Measurements from ENCODE around the gene CA7.

The CA7 gene

DNA sequence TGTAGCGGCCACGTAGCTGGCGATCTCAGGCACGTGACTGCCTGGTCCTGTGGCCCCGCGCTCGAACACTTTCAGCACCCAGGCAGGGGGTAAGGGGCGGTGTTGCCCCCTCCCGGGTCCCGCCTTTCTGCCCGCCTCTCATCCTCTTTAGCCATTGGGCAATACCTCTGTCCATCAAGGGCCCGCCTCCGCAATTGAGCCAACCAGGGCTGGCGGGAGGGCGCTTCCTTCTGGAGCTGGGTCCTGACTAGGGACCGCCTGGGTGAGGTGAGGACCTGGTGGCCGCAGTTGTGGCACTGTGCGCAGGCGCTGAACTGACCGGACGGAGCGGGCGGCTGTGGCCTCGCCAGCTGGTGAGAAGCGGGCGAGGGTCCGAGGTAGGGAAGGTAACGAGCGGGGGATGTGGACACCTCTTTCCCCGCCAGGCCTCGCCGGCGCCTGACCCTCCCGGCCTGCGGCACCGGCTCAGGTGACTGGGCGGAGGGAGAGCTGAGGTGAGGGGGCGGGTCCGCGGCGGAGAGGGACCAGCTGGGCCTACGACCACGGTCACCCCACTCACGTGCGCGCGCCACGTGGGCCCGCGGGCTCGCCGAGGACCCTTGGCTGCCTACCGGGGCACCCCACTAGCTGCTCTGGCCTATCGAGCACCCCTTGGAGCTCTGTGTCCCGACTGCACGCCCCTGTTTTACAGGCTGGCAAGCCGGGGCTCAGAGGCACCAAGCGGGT lies 36.2 kb downstream of the CA7 start, which contains the start of gene PDP2:
Gene PDP2, plus strand, starts transcription at position 228 of the 726 bp plus-strand sequence. CDS start 3,770 bp downstream, outside the sequence.
- TF ChIP-seq, protein P1, sequence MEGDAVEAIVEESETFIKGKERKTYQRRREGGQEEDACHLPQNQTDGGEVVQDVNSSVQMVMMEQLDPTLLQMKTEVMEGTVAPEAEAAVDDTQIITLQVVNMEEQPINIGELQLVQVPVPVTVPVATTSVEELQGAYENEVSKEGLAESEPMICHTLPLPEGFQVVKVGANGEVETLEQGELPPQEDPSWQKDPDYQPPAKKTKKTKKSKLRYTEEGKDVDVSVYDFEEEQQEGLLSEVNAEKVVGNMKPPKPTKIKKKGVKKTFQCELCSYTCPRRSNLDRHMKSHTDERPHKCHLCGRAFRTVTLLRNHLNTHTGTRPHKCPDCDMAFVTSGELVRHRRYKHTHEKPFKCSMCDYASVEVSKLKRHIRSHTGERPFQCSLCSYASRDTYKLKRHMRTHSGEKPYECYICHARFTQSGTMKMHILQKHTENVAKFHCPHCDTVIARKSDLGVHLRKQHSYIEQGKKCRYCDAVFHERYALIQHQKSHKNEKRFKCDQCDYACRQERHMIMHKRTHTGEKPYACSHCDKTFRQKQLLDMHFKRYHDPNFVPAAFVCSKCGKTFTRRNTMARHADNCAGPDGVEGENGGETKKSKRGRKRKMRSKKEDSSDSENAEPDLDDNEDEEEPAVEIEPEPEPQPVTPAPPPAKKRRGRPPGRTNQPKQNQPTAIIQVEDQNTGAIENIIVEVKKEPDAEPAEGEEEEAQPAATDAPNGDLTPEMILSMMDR (IDR thresholded peaks at IDR 0.05; ENCODE audit: insufficient read depth, low read depth, low read length, missing control alignments): no peak
- peak within 1 kb of the TSS; percentile 88 for H3K4me3 ChIP-seq (ENCODE audit: low read length)

DNA sequence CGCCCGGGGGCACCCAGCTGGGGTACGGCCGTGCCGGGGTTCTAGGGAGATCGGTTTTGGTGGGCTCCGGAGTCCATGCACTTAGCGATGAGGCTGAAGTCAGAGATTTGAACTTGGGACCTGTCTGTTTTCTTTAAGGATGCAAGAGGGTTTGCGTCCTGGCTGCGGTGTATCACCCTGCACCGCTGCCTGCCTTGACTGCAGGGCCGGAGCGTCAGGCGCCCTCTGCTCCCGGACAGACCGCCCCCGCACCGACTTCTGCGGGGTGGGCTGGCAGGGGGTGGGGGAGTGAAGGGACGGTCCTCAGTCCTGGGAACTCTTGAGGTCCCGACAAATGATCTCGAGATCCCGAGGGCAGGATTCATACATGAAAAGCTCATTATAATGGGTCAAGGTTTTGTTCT lies 36.8 kb downstream of the CA7 start:
- DNase-seq (ENCODE audit: low read depth): no peak
- TF ChIP-seq, protein P1 (IDR thresholded peaks at IDR 0.05; ENCODE audit: insufficient read depth, low read depth, low read length, missing control alignments): no peak
- H3K4me3 ChIP-seq (ENCODE audit: low read length): peak overlapping the region; percentile 88

More for the DNA sequence above, 36.2 kb downstream of the CA7 start, which contains the start of gene PDP2:
- DNase-seq (ENCODE audit: low read depth): peak; percentile 93

DNA sequence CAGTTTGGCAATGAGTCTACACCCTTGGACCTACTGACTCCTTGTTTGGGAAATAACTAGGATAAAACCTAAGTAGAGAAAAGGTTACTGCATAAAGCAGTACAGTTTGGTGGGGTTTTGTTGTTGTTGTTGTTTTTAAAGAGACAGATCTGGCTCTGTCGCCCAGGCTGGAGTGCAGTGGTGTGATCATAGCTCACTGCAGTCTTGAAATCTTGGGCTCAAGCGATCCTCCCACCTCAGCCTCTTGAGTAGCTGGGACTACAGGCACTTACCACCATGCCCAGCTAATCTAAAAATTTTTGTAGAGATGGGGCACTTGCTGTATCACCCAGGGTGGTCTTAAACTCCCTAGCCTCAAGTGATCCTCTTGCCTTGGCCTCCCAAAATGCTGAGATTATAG lies 37.3 kb downstream of the CA7 start:
- TF ChIP-seq, protein P1 (IDR thresholded peaks at IDR 0.05; ENCODE audit: insufficient read depth, low read depth, low read length, missing control alignments): no peak
- peak overlapping the region; percentile 88 for H3K4me3 ChIP-seq (ENCODE audit: low read length)

DNA sequence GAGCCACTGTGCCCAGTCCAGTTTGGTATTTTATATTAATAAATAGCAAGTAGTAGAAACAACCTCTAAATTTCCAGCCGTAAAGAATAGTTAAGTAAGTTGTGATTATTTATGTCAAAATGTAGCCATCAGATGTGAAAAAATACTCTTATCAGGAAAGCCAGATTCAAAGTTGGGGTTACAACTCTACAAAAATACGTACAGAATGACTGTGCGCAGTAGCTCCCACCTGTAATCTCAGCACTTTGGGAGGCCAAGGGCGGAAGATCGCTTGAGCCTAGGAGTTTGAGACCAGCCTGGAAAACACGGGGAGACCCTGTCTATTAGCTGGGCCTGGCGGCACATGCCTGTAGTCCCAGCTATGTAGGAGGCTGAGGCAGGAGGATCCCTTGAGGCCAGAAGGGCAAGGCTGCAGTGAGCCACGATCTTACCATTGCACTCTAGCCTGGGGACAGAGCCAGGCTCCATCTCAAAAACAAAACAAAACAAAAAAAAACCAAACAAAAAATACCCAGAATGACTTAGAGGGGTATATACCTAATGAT lies 37.8 kb downstream of the CA7 start:
- H3K4me3 ChIP-seq (ENCODE audit: low read length): no peak overlapping the region
- DNase-seq (ENCODE audit: low read depth): no peak
- TF ChIP-seq, protein P1 (IDR thresholded peaks at IDR 0.05; ENCODE audit: insufficient read depth, low read depth, low read length, missing control alignments): no peak

More for the DNA sequence above, 37.3 kb downstream of the CA7 start:
- DNase-seq (ENCODE audit: low read depth): no peak

DNA sequence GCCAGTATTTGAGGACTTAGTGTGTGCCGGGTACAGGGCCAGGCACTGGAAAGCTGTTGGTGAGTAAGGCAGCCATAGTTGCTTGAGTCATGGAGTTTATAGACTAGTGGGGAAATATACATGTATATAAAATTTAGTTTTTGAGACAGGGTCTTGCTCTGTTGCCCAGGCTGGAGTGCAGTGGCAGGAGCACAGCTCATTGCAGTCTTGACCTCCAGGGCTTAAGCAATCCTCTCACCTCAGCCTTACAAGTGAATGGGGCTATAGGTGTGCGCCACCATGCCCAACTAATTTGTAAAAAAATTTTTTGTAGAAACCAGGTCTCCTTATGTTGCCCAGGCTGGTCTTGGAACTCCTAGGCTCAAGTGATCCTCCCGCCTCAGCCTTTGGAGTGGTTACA lies 38.5 kb downstream of the CA7 start:
- no peak for DNase-seq (ENCODE audit: low read depth)
- TF ChIP-seq, protein P1 (IDR thresholded peaks at IDR 0.05; ENCODE audit: insufficient read depth, low read depth, low read length, missing control alignments): no peak

DNA sequence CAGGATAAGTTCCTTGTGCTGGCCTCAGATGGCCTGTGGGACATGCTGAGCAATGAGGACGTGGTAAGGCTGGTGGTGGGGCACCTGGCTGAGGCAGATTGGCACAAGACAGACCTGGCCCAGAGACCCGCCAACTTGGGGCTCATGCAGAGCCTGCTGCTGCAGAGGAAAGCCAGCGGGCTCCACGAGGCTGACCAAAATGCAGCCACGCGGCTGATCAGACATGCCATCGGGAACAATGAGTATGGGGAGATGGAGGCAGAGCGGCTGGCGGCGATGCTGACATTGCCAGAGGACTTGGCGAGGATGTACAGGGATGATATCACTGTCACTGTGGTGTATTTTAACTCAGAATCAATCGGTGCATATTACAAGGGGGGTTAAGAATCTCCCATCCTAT lies 41.3 kb downstream of the CA7 start:
- TF ChIP-seq, protein P1 (IDR thresholded peaks at IDR 0.05; ENCODE audit: insufficient read depth, low read depth, low read length, missing control alignments): no peak
- no peak overlapping the region for H3K4me3 ChIP-seq (ENCODE audit: low read length)
- no peak for DNase-seq (ENCODE audit: low read depth)

More for the DNA sequence above, 38.5 kb downstream of the CA7 start:
- H3K4me3 ChIP-seq (ENCODE audit: low read length): no peak overlapping the region
